ENCODE results near the gene PHIP. TPM values are rescaled to one million over a fixed set of nuclear protein-coding genes. Genes with fewer than 3 reads are reported as not detected.

The PHIP gene
- total RNA-seq, 1 experiment from 2014 or later = 29.0 TPM

DNA sequence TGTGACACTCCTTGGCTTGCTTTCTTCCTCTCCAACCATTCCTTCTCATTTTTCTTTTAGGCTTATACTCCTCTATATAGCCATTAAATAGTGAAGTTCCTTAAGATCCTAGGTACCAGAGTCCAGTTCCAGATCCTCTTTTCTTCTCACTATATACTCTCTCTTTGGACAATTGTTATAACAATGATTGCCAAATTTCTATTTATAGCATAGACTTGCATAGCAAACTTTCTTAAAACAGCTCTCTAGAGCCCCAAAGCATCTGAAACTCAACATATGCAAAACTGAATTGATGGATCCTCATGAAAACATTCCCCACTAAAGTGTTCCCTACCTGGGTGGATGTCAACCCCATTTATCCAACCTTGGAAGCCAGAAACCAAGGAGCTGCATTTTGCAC is 13.4 kb downstream of the PHIP start:
- Histone ChIP-seq H3K4me3 (no peak overlapping the region), H2AFZ (no peak overlapping the region), H3K27ac (no peak overlapping the region), H3K4me2 (no peak overlapping the region), H3K27me3 (ENCODE audit: insufficient read depth, low read depth) (no peaks in the 10 kb centered on the region), H3F3A (ENCODE audit: insufficient read depth, low read depth) (no peaks in the 10 kb centered on the region), H3K79me2 (ENCODE audit: low read depth) (peaks cover 10% of the 10 kb centered on the region; the same call in 1 of the 2 replicates), H3K9me3 (ENCODE audit: insufficient read depth, low read depth) (no peaks in the 10 kb centered on the region), H3K9me2 (ENCODE audit: insufficient read depth) (no peaks in the 10 kb centered on the region), H3K36me3 (ENCODE audit: low read depth) (no peaks in the 10 kb centered on the region), H3K4me1 (replicated peaks; ENCODE audit: insufficient read depth) (no peaks in the 10 kb centered on the region), H4K20me1 (ENCODE audit: insufficient read depth) (no peaks in the 10 kb centered on the region)
- CTCF ChIA-PET = no interaction called here
- BruUV-seq (replicated peaks) = no TSS peak
- POLR2A ChIA-PET (ENCODE audit: unreplicated experiment) = no interaction called here
- DNase-seq = no peak
- no peak for TF ChIP-seq EZH2 (IDR thresholded peaks at IDR 0.05; ENCODE audit: low read depth)
- TF ChIP-seq, protein P1, sequence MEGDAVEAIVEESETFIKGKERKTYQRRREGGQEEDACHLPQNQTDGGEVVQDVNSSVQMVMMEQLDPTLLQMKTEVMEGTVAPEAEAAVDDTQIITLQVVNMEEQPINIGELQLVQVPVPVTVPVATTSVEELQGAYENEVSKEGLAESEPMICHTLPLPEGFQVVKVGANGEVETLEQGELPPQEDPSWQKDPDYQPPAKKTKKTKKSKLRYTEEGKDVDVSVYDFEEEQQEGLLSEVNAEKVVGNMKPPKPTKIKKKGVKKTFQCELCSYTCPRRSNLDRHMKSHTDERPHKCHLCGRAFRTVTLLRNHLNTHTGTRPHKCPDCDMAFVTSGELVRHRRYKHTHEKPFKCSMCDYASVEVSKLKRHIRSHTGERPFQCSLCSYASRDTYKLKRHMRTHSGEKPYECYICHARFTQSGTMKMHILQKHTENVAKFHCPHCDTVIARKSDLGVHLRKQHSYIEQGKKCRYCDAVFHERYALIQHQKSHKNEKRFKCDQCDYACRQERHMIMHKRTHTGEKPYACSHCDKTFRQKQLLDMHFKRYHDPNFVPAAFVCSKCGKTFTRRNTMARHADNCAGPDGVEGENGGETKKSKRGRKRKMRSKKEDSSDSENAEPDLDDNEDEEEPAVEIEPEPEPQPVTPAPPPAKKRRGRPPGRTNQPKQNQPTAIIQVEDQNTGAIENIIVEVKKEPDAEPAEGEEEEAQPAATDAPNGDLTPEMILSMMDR (conservative IDR thresholded peaks at IDR 0.05) = no peak
- intact Hi-C loops (cut with micrococcal nuclease; ENCODE audit: unreplicated experiment) = no loop called here

DNA sequence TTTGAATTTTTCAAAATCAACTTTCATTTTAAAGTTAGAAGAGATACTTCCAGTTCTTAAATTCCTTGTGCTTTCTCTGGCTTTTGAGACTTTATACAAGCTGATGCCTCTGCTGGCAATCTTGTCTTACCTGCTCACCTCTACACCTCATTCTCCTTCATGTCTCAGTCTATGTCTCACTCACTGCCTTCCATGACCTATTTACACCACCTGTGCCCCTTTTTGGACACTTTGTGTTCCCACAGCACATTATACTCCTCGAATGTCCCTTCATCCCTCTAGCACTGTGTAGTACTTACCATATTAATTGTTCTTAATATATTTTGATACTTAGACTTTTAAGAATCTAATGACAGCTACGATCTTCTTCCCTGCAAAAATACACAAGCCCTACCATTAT is 15.3 kb downstream of the PHIP start:
- Histone ChIP-seq H2AFZ (no peak overlapping the region), H3K27me3 (ENCODE audit: insufficient read depth, low read depth) (no peaks in the 10 kb centered on the region), H3K9me2 (ENCODE audit: insufficient read depth) (no peaks in the 10 kb centered on the region), H4K20me1 (ENCODE audit: insufficient read depth) (no peaks in the 10 kb centered on the region; the same call in 1 of the 2 replicates), H3K4me3 (no peak overlapping the region), H3F3A (ENCODE audit: insufficient read depth, low read depth) (no peaks in the 10 kb centered on the region), H3K4me2 (no peak overlapping the region), H3K27ac (no peak overlapping the region), H3K9me3 (ENCODE audit: insufficient read depth, low read depth) (no peaks in the 10 kb centered on the region), H3K4me1 (replicated peaks; ENCODE audit: insufficient read depth) (no peaks in the 10 kb centered on the region), H3K79me2 (ENCODE audit: low read depth) (0 out of 2 replicates have a peak, but pooled peaks cover 8% of the 10 kb centered on the region), H3K36me3 (ENCODE audit: low read depth) (no peaks in the 10 kb centered on the region)
- intact Hi-C loops (cut with micrococcal nuclease; ENCODE audit: unreplicated experiment) = no loop called here
- ChIA-PET POLR2A (ENCODE audit: unreplicated experiment) (no interaction called here), CTCF (no interaction called here)
- BruUV-seq (replicated peaks) = no TSS peak
- TF ChIP-seq, protein P1 (conservative IDR thresholded peaks at IDR 0.05) = no peak
- no peak for TF ChIP-seq EZH2 (IDR thresholded peaks at IDR 0.05; ENCODE audit: low read depth)
- DNase-seq = no peak

DNA sequence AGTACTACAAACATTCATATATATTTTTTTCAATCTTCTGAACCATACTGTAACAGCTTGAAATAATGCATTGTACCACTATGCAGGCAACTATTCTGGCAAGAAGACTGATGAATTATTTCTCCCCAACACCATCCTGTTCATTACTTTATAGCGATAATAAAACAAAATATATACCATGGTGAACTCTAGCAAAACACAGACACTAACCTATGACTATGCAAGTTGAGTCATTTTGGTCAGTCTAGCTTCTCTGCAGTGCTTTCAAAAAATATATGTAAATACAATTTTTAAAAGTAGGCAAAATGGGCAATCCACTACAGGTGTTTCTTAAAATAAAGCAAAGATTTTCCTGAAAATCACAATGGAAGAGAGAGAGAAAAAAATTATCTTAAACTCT is 20.3 kb downstream of the PHIP start:
- no peak for TF ChIP-seq EZH2 (IDR thresholded peaks at IDR 0.05; ENCODE audit: low read depth)
- TF ChIP-seq, protein P1 (conservative IDR thresholded peaks at IDR 0.05) = no peak
- intact Hi-C loops (cut with micrococcal nuclease; ENCODE audit: unreplicated experiment) = no loop called here
- ChIA-PET CTCF (no interaction called here), POLR2A (ENCODE audit: unreplicated experiment) (no interaction called here)
- Histone ChIP-seq H3K9me2 (ENCODE audit: insufficient read depth) (no peaks in the 10 kb centered on the region), H3K79me2 (ENCODE audit: low read depth) (no peaks in the 10 kb centered on the region), H2AFZ (no peak overlapping the region), H3F3A (ENCODE audit: insufficient read depth, low read depth) (no peaks in the 10 kb centered on the region), H3K4me2 (no peak overlapping the region), H3K36me3 (ENCODE audit: low read depth) (no peaks in the 10 kb centered on the region; the same call in 1 of the 2 replicates), H3K9me3 (ENCODE audit: insufficient read depth, low read depth) (no peaks in the 10 kb centered on the region), H3K4me1 (replicated peaks; ENCODE audit: insufficient read depth) (no peaks in the 10 kb centered on the region), H4K20me1 (ENCODE audit: insufficient read depth) (no peaks in the 10 kb centered on the region; the same call in 1 of the 2 replicates), H3K27me3 (ENCODE audit: insufficient read depth, low read depth) (no peaks in the 10 kb centered on the region), H3K4me3 (no peak overlapping the region), H3K27ac (no peak overlapping the region)
- no peak for DNase-seq
- BruUV-seq (replicated peaks) = no TSS peak

Data from PC-9 (cell line).